ENCODE results near the gene TAP2. TPM values are rescaled to one million over a fixed set of nuclear protein-coding genes. Genes with fewer than 3 reads are reported as not detected.

The TAP2 gene
- total RNA-seq, 1 donor from 2014 or later, result 11.0 TPM

- DNase-seq, result no peak
These were observed 48.2 kb downstream of the TAP2 start for GRCh38 chr6:32790306-32790705.

Other genes with a start within 250 kb of the TAP2 start
- gene HLA-DRB1, start 248.9 kb downstream of the TAP2 start, total RNA-seq, result 20.7 TPM
- 3.2 TPM for gene HLA-DQA1, start 201.3 kb downstream of the TAP2 start, total RNA-seq
- gene HLA-DQB1, start 172.1 kb downstream of the TAP2 start, total RNA-seq, result 0.69 TPM
- 0.99 TPM for gene HLA-DQA2, start 97.3 kb downstream of the TAP2 start, total RNA-seq
- gene HLA-DQB2, start 75.2 kb downstream of the TAP2 start, total RNA-seq, result 6.4 TPM
- gene HLA-DOB, start 21.7 kb downstream of the TAP2 start, total RNA-seq, result 0.69 TPM
- gene PSMB8, start 5.3 kb upstream of the TAP2 start, total RNA-seq, result 15.7 TPM
- 17.4 TPM for gene TAP1, start 15.0 kb upstream of the TAP2 start, total RNA-seq
- gene PSMB9, start 15.5 kb upstream of the TAP2 start, total RNA-seq, result 7.3 TPM
- gene HLA-DMB, start 102.3 kb upstream of the TAP2 start, total RNA-seq, result 12.7 TPM
- gene HLA-DMA, start 114.4 kb upstream of the TAP2 start, total RNA-seq, result 7.1 TPM
- 86.3 TPM for gene BRD2, start 129.9 kb upstream of the TAP2 start, total RNA-seq
- gene HLA-DOA, start 170.9 kb upstream of the TAP2 start, total RNA-seq, result 2.3 TPM
- gene HLA-DPA1, start 234.9 kb upstream of the TAP2 start, total RNA-seq, result 16.1 TPM
- 19.6 TPM for gene HLA-DPB1, start 237.3 kb upstream of the TAP2 start, total RNA-seq

All from skin of body (tissue), 2 donors.